Measurements from ENCODE around the gene ATP1B2.

The ATP1B2 gene

DNA sequence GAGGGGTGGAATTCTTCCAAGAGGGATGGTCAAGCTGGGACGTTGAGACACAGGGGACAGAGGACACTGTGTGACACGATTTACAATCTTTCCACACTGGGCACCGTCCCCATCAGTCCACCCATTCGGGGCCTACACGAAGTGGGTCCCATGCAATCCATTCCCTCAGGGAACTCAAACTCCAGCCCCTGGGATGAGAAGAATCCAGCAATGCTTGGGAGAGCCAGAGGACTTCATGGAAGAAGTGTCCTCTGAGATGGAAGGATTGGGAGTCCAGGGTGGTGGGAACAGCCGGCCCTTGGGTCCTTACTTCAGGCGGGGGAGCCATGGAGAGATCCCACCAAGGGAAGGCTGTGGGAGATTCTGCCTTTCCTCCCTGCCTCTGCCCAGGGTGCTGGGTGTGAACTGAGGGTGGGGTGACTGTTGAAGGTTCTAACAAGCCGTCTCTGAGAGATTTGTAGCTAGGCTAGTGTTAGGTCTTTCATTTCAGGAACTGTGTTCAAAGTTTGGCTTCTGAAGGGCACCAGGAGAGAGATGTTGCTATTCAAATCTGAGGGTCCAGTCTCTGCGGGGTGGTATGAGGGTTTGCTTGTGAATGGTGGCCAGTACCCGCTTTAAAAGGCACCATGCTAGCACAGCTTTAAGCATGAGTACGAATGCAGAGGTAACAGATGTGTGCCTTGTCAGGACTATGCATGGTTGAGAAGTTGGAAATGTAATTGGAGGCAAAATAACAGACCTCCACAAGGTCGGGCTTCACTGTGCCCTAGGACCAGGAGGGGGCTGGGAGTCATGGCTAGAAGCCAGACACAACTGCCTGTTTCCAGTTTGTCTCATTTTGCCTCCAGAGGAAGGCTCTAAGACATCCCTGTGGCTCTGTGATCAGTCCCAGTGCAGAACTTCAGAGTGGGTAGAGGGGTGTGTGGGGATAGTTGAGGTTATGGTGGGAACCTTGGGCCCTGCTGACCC, 1.9 kb downstream of the ATP1B2 start:
- TF ChIP-seq, protein P1, sequence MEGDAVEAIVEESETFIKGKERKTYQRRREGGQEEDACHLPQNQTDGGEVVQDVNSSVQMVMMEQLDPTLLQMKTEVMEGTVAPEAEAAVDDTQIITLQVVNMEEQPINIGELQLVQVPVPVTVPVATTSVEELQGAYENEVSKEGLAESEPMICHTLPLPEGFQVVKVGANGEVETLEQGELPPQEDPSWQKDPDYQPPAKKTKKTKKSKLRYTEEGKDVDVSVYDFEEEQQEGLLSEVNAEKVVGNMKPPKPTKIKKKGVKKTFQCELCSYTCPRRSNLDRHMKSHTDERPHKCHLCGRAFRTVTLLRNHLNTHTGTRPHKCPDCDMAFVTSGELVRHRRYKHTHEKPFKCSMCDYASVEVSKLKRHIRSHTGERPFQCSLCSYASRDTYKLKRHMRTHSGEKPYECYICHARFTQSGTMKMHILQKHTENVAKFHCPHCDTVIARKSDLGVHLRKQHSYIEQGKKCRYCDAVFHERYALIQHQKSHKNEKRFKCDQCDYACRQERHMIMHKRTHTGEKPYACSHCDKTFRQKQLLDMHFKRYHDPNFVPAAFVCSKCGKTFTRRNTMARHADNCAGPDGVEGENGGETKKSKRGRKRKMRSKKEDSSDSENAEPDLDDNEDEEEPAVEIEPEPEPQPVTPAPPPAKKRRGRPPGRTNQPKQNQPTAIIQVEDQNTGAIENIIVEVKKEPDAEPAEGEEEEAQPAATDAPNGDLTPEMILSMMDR (IDR thresholded peaks at IDR 0.05; ENCODE audit: insufficient read depth, low read length): no peak
- Histone ChIP-seq H3K27me3 (ENCODE audit: insufficient read depth, poor library complexity, severe bottlenecking) (no peaks in the 10 kb centered on the region), H3K4me3 (replicated peaks; ENCODE audit: insufficient read depth, low read length) (no peak overlapping the region), H3K27ac (replicated peaks) (no peak overlapping the region)
- no peak for DNase-seq (ENCODE audit: low read depth in 1 of 2, low spot score in 1 of 2)

DNA sequence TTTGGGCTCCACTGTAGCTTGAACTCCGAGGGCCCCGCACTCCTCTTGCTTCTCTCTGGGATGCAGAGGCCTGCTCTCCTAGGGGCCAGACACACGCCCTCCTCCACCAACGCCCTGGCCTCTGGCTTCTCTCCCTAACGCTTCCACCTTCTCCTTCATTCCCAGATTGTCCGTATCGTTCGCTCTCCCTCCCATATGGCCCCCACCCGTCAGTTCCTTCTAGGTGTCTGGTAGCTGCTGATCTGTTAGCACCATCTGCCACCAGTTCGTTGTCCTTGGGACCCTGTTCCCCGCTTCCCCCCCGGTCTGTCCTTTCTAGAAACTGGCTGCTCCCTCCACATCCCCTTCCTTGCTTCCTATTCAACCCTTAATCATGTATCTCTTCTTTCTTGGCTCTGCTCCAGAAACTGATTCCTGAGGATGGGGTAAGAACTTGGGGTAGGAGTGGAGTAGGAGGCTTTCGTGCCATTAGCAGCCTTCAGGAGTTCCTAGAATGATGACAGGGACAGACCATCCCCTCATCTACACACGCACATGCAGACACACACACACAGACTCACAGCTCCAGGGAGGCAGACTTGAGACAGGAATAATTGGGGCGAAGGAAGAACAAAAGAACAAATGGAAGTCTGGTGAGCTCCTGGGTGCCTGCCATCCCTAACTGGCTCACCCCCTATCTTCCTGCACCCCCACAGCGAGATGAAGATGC, 4.3 kb downstream of the ATP1B2 start:
- no peak overlapping the region for H3K4me3 ChIP-seq (replicated peaks; ENCODE audit: insufficient read depth, low read length)
- TF ChIP-seq, protein P1 (IDR thresholded peaks at IDR 0.05; ENCODE audit: insufficient read depth, low read length): no peak
- TF ChIP-seq, protein P2, sequence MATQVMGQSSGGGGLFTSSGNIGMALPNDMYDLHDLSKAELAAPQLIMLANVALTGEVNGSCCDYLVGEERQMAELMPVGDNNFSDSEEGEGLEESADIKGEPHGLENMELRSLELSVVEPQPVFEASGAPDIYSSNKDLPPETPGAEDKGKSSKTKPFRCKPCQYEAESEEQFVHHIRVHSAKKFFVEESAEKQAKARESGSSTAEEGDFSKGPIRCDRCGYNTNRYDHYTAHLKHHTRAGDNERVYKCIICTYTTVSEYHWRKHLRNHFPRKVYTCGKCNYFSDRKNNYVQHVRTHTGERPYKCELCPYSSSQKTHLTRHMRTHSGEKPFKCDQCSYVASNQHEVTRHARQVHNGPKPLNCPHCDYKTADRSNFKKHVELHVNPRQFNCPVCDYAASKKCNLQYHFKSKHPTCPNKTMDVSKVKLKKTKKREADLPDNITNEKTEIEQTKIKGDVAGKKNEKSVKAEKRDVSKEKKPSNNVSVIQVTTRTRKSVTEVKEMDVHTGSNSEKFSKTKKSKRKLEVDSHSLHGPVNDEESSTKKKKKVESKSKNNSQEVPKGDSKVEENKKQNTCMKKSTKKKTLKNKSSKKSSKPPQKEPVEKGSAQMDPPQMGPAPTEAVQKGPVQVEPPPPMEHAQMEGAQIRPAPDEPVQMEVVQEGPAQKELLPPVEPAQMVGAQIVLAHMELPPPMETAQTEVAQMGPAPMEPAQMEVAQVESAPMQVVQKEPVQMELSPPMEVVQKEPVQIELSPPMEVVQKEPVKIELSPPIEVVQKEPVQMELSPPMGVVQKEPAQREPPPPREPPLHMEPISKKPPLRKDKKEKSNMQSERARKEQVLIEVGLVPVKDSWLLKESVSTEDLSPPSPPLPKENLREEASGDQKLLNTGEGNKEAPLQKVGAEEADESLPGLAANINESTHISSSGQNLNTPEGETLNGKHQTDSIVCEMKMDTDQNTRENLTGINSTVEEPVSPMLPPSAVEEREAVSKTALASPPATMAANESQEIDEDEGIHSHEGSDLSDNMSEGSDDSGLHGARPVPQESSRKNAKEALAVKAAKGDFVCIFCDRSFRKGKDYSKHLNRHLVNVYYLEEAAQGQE (IDR thresholded peaks at IDR 0.05; ENCODE audit: insufficient replicate concordance, low read depth): no peak
- TF ChIP-seq POLR2AphosphoS5 (IDR thresholded peaks at IDR 0.05; ENCODE audit: low read depth): no peak
- TF ChIP-seq GABPA (IDR thresholded peaks at IDR 0.05; ENCODE audit: low read depth): no peak
- TF ChIP-seq SPI1 (IDR thresholded peaks at IDR 0.05; ENCODE audit: borderline replicate concordance, low read depth): no peak
- DNase-seq (ENCODE audit: low read depth in 1 of 2, low spot score in 1 of 2): no peak
- no peak overlapping the region for H3K27ac ChIP-seq (replicated peaks)
- no peaks in the 10 kb centered on the region for H3K27me3 ChIP-seq (ENCODE audit: insufficient read depth, poor library complexity, severe bottlenecking)

DNA sequence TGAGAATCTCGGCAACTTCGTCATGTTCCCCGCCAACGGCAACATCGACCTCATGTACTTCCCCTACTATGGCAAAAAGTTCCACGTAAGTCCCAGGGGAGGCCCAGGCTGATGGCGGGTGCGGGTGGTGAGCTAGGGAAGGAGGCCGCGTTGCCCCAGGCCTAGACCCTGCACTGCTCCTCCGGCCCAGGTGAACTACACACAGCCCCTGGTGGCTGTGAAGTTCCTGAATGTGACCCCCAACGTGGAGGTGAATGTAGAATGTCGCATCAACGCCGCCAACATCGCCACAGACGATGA, 4.8 kb downstream of the ATP1B2 start:
- DNase-seq (ENCODE audit: low read depth in 1 of 2, low spot score in 1 of 2): no peak
- TF ChIP-seq, protein P1 (IDR thresholded peaks at IDR 0.05; ENCODE audit: insufficient read depth, low read length): no peak
- TF ChIP-seq GABPA (IDR thresholded peaks at IDR 0.05; ENCODE audit: low read depth): no peak
- no peak for TF ChIP-seq POLR2AphosphoS5 (IDR thresholded peaks at IDR 0.05; ENCODE audit: low read depth)
- no peaks in the 10 kb centered on the region for H3K27me3 ChIP-seq (ENCODE audit: insufficient read depth, poor library complexity, severe bottlenecking)
- H3K27ac ChIP-seq (replicated peaks): no peak overlapping the region
- no peak overlapping the region for H3K4me3 ChIP-seq (replicated peaks; ENCODE audit: insufficient read depth, low read length)

DNA sequence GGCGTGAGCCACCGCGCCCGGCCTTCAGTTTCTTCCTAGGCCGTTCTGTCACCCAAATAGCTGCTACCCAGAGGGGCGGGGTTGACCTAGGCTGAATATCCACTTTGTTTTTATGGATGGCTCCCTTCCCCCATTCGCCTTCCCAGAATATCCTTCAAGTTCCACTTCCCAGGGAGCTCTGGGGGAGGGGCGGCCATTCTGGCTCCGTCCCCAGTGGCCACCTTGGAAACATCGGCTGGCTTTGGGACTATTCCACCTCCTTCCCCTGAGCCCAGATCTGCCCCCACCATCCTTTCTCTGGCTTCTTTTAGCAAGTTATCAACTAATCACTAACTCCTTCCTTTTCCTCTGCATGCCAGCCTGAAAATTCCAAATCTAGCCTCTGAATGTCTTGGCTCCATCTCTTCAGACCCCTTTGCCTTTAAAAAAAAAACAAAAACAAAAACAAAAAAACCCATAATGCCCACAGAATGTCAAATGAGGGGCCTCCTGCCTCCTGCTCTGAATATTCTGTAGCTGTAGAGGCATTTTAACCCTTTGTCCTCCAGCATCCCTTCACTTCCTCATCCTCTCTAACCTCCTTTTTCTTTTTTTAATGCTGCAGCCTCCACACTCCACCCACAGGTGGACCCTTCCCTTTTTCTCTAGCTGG, 6.4 kb downstream of the ATP1B2 start:
- no peak overlapping the region for H3K27ac ChIP-seq (replicated peaks)
- no peaks in the 10 kb centered on the region for H3K27me3 ChIP-seq (ENCODE audit: insufficient read depth, poor library complexity, severe bottlenecking)
- TF ChIP-seq, protein P2 (IDR thresholded peaks at IDR 0.05; ENCODE audit: insufficient replicate concordance, low read depth): no peak
- TF ChIP-seq, protein P1 (IDR thresholded peaks at IDR 0.05; ENCODE audit: insufficient read depth, low read length): no peak
- TF ChIP-seq GABPA (IDR thresholded peaks at IDR 0.05; ENCODE audit: low read depth): no peak
- TF ChIP-seq SPI1 (IDR thresholded peaks at IDR 0.05; ENCODE audit: borderline replicate concordance, low read depth): no peak
- TF ChIP-seq POLR2AphosphoS5 (IDR thresholded peaks at IDR 0.05; ENCODE audit: low read depth): no peak
- no peak overlapping the region for H3K4me3 ChIP-seq (replicated peaks; ENCODE audit: insufficient read depth, low read length)
- no peak for DNase-seq (ENCODE audit: low read depth in 1 of 2, low spot score in 1 of 2)

All from HL-60 (cell line).